Aorta (tissue), 5 donors: ENCODE data around the gene ANKRD13B. TPM values are rescaled to one million over a fixed set of nuclear protein-coding genes. Genes with fewer than 3 reads are reported as not detected.

ENCODE experiments used
- ATAC-seq: fragments of 200-7000 bp; cut with Tn5 transposase; one replicate; pipeline ENCODE4 v1.9.1; 2022; ENCODE audit warnings: moderate library complexity; ENCODE audit not compliant: low FRiP score
- DNase-seq, 2 donors: peaks; one replicate each; pipeline ENCODE4 v3.0.0-alpha.2; 2020
- H3K27ac ChIP-seq, 2 donors: one replicate each; pipeline ENCODE4 v1.5.1; 2013; ENCODE audit warnings: low read length in 2 of 2, mild to moderate bottlenecking in 2 of 2, moderate library complexity in 2 of 2, control low read depth in 1 of 2, inconsistent platforms in 1 of 2, low read depth in 1 of 2
- H3K27me3 ChIP-seq, 2 donors: one replicate each; pipeline ENCODE4 v1.6.1; 2013; ENCODE audit warnings: control low read depth in 1 of 2, low read length in 1 of 2, mild to moderate bottlenecking in 1 of 2, moderate library complexity in 1 of 2; ENCODE audit not compliant: insufficient read depth in 2 of 2, control insufficient read depth in 1 of 2
- H3K36me3 ChIP-seq, 2 donors: one replicate each; pipeline ENCODE4 v1.6.1; 2013; ENCODE audit warnings: control low read depth in 1 of 2, low read length in 1 of 2, mild to moderate bottlenecking in 1 of 2; ENCODE audit not compliant: insufficient read depth in 2 of 2, control insufficient read depth in 1 of 2
- H3K4me1 ChIP-seq, 2 donors: one replicate each; pipeline ENCODE4 v1.6.1; 2013; ENCODE audit warnings: low read length in 2 of 2, control low read depth in 1 of 2, mild to moderate bottlenecking in 1 of 2, moderate library complexity in 1 of 2; ENCODE audit not compliant: insufficient read depth in 2 of 2, control insufficient read depth in 1 of 2
- H3K4me3 ChIP-seq, 2 donors: one replicate each; pipeline ENCODE4 v1.5.1; 2013; ENCODE audit warnings: low read length in 2 of 2, control low read depth in 1 of 2, mild to moderate bottlenecking in 1 of 2
- H3K9me3 ChIP-seq: one replicate; pipeline ENCODE4 v1.6.1; 2013; ENCODE audit warnings: mild to moderate bottlenecking, low read length; ENCODE audit not compliant: control insufficient read depth
- WGBS, 2 donors: extraction: QIAGEN DNeasy Blood & Tissue Kit; methylation state at CpG; one replicate each; pipeline ENCODE4 v1.1.7; 2013; 5-methylcytosine and 5-hydroxymethylcytosine counted together
- intact Hi-C, 2 donors: fragments of 100-400 bp; cut with DNase I; formaldehyde crosslinking; loops; one replicate each; pipeline versions ENCODE4 v1.14.2 to v1.15.0; 2022
- polyA plus RNA-seq, 2 donors: library from polyadenylated mRNA; stranded (reverse); fragments of 200-250 nt; gene quantifications; one replicate each; pipeline ENCODE4 v1.2.3, GENCODE V29; 2013
- total RNA-seq, 2 donors: library from RNA; stranded (reverse); fragmentation: NEBNext Ultra II Directional; extraction: Animal tissue kit (Norgen Biotek cat#: 25700); gene quantifications; one replicate each; pipeline ENCODE4 v1.2.1, GENCODE V29; 2021
- donor health status: healthy with polysubstance abuse.
- donor health status: Bipolar disorder and iron deficiency.
- donor health status: DM: no; HTN: no; CAD: no.
- donor health status: DM: no; HTN: no; CAD: no.
- donor health status: DM: yes; HTN: yes; CAD: no.

Gene ANKRD13B
- total and polyA plus RNA-seq, 4 donors, result 0.88 to 19.7 (median 7.9) TPM

GRCh38 chr17:29612404-29613280, 19.7 kb downstream of the ANKRD13B start:
- peak; percentile 2 for ATAC-seq
- DNase-seq, result no peak
- WGBS, 2 donors, result 53 to 54% methylated on average over 75 to 85 of the region's 85 CpGs
- H3K27ac ChIP-seq, result no peak overlapping the region
- H3K36me3 ChIP-seq, result no peaks in the 10 kb centered on the region
- H3K9me3 ChIP-seq, result no peaks in the 10 kb centered on the region
- no peaks in the 10 kb centered on the region for H3K27me3 ChIP-seq
- H3K4me1 ChIP-seq, result no peaks in the 10 kb centered on the region
- H3K4me3 ChIP-seq, result no peak overlapping the region
- intact Hi-C loops, result no loop called here

- DNase-seq (peak; percentile 96 to 99), ATAC-seq (peak; percentile 83)
- Histone ChIP-seq H3K27ac (no peak overlapping the region), H3K9me3 (no peaks in the 10 kb centered on the region), H3K36me3 (no peaks in the 10 kb centered on the region), H3K4me1 (no peaks in the 10 kb centered on the region), H3K27me3 (no peaks in the 10 kb centered on the region), H3K4me3 (no peak overlapping the region)
- WGBS, 2 donors, result 1% methylated on average over 22 to 50 of the region's 50 CpGs
- intact Hi-C loops, result no loop called here
These were observed 20.5 kb downstream of the ANKRD13B start for GRCh38 chr17:29613352-29613837.

GRCh38 chr17:29613856-29614255, 20.9 kb downstream of the ANKRD13B start:
- Histone ChIP-seq H3K9me3 (no peaks in the 10 kb centered on the region), H3K36me3 (no peaks in the 10 kb centered on the region), H3K4me3 (no peak overlapping the region), H3K27ac (no peak overlapping the region), H3K27me3 (no peaks in the 10 kb centered on the region), H3K4me1 (no peaks in the 10 kb centered on the region)
- DNase-seq, result no peak
- intact Hi-C loops, result no loop called here
- WGBS, 2 donors, result 23 to 24% methylated on average over 13 of the region's 13 CpGs
- ATAC-seq, result no peak

GRCh38 chr17:29614349-29615047, 21.6 kb downstream of the ANKRD13B start:
- 74 to 77% methylated on average over 14 to 16 of the region's 16 CpGs for WGBS, 2 donors
- no peak overlapping the region for H3K27ac ChIP-seq
- no peaks in the 10 kb centered on the region for H3K9me3 ChIP-seq
- no peak for ATAC-seq
- H3K4me3 ChIP-seq, result no peak overlapping the region
- no peaks in the 10 kb centered on the region for H3K36me3 ChIP-seq
- DNase-seq, result no peak
- no peaks in the 10 kb centered on the region for H3K27me3 ChIP-seq
- no peaks in the 10 kb centered on the region for H3K4me1 ChIP-seq
- intact Hi-C loops, result no loop called here

GRCh38 chr17:29615048-29615385, 22.1 kb downstream of the ANKRD13B start:
- Histone ChIP-seq H3K27me3 (no peaks in the 10 kb centered on the region), H3K36me3 (no peaks in the 10 kb centered on the region), H3K9me3 (no peaks in the 10 kb centered on the region), H3K4me3 (no peak overlapping the region), H3K4me1 (no peaks in the 10 kb centered on the region), H3K27ac (no peak overlapping the region)
- intact Hi-C loops, result no loop called here
- ATAC-seq (no peak), DNase-seq (peak in 1 of 2 donors; percentile 74)
- WGBS, 2 donors, result 44 to 50% methylated on average over 15 of the region's 15 CpGs

- no peak overlapping the region for H3K4me3 ChIP-seq
- ATAC-seq, result peak; percentile 85
- DNase-seq, result peak; percentile 90 to 93
- H3K9me3 ChIP-seq, result no peaks in the 10 kb centered on the region
- H3K27me3 ChIP-seq, result no peaks in the 10 kb centered on the region
- no peaks in the 10 kb centered on the region for H3K4me1 ChIP-seq
- 2 to 3% methylated on average over 74 of the region's 74 CpGs for WGBS, 2 donors
- no peaks in the 10 kb centered on the region for H3K36me3 ChIP-seq
- intact Hi-C loops, result no loop called here
- no peak overlapping the region for H3K27ac ChIP-seq
These were observed 22.8 kb downstream of the ANKRD13B start for GRCh38 chr17:29615492-29616299.

GRCh38 chr17:29616300-29617048, 23.5 kb downstream of the ANKRD13B start:
- H3K36me3 ChIP-seq, result no peaks in the 10 kb centered on the region
- no peaks in the 10 kb centered on the region for H3K4me1 ChIP-seq
- DNase-seq, result no peak
- no peak overlapping the region for H3K4me3 ChIP-seq
- H3K27ac ChIP-seq, result no peak overlapping the region
- no peak for ATAC-seq
- H3K9me3 ChIP-seq, result no peaks in the 10 kb centered on the region
- 27 to 31% methylated on average over 32 of the region's 32 CpGs for WGBS, 2 donors
- intact Hi-C loops, result no loop called here
- no peaks in the 10 kb centered on the region for H3K27me3 ChIP-seq

GRCh38 chr17:29617125-29617480, 24.2 kb downstream of the ANKRD13B start:
- WGBS, 2 donors, result 2 to 3% methylated on average over 14 to 16 of the region's 16 CpGs
- no peaks in the 10 kb centered on the region for H3K4me1 ChIP-seq
- H3K36me3 ChIP-seq, result no peaks in the 10 kb centered on the region
- no peak overlapping the region for H3K27ac ChIP-seq
- no peaks in the 10 kb centered on the region for H3K9me3 ChIP-seq
- DNase-seq (peak; percentile 92 to 94), ATAC-seq (peak; percentile 30)
- H3K27me3 ChIP-seq, result no peaks in the 10 kb centered on the region
- H3K4me3 ChIP-seq, result no peak overlapping the region
- intact Hi-C loops, result no loop called here
